Adrenal gland (tissue), 12 donors: ENCODE results near the gene INPP4A. TPM values are rescaled to one million over a fixed set of nuclear protein-coding genes. Genes with fewer than 3 reads are reported as not detected.
A peak's percentile ranks its signal among the peaks of the same experiment; 100 is the strongest.

Source experiments
- DNase-seq, 7 donors: peaks; one replicate each; pipeline ENCODE4 v3.0.0-alpha.2; 2019 to 2020
- H3K27ac ChIP-seq, 5 donors: fragments of 200-600 bp; sonication (generic) in 4 of 5; 1 replicate in 3 of 5; 2 replicates in 2 of 5; pipeline versions ENCODE4 v1.5.1 to v1.8.0; 2016 to 2020; ENCODE audit warnings: mild to moderate bottlenecking in 1 of 5
- H3K27me3 ChIP-seq: fragments of 200-600 bp; 2 replicates; pipeline ENCODE4 v1.8.0; 2021
- H3K36me3 ChIP-seq, 2 donors: fragments of 200-600 bp; replicated peaks in 1 of 2; 1 replicate in 1 of 2; 2 replicates in 1 of 2; pipeline versions ENCODE4 v1.5.1 to v1.8.0; 2018 to 2022
- H3K4me1 ChIP-seq, 2 donors: fragments of 200-600 bp; replicated peaks in 1 of 2; 1 replicate in 1 of 2; 2 replicates in 1 of 2; pipeline versions ENCODE4 v1.5.1 to v1.8.0; 2018 to 2021
- H3K4me3 ChIP-seq, 4 donors: fragments of 200-600 bp; sonication (generic) in 3 of 4; one replicate each; pipeline ENCODE4 v1.5.1; 2016 to 2018
- H3K9me3 ChIP-seq, 3 donors: fragments of 200-600 bp; sonication (generic) in 1 of 3; replicated peaks in 1 of 3; 1 replicate in 2 of 3; 2 replicates in 1 of 3; pipeline versions ENCODE4 v1.5.1 to v1.8.0; 2016 to 2021
- CTCF ChIP-seq, 6 experiments: fragments of 450-650 bp in 4 of 6; fragments of 200-600 bp in 2 of 6; sonication (generic) in 1 of 6; IDR thresholded peaks; 1 replicate in 5 of 6; 2 replicates in 1 of 6; pipeline versions ENCODE4 v1.5.1 to v1.8.0; 2016 to 2021; ENCODE audit warnings: antibody characterized with exemption in 6 of 6, mild to moderate bottlenecking in 2 of 6, moderate library complexity in 1 of 6
- POLR2A ChIP-seq, 2 donors: fragments of 450-650 bp; IDR thresholded peaks; one replicate each; pipeline ENCODE4 v1.6.1; 2017; ENCODE audit warnings: antibody characterized with exemption in 2 of 2, mild to moderate bottlenecking in 2 of 2, moderate library complexity in 1 of 2
- WGBS, 4 donors: extraction: QIAGEN DNeasy Blood & Tissue Kit in 2 of 4; methylation state at CpG; one replicate each; pipeline versions ENCODE4 v1.1.5 to v1.1.7; 2013 to 2017; 5-methylcytosine and 5-hydroxymethylcytosine counted together
- intact Hi-C, 2 donors: fragments of 100-400 bp; cut with DNase I; formaldehyde crosslinking; loops; one replicate each; pipeline versions ENCODE4 v1.14.1 to v1.15.0; 2022 to 2023
- polyA plus RNA-seq, 3 donors: library from polyadenylated mRNA; stranded (reverse); fragments of 200-250 nt in 2 of 3; fragments of 350-450 nt in 1 of 3; fragmentation: Illumina TruSeq in 1 of 3; extraction: RNeasy Lipid Tissue Mini Kit (QIAGEN cat#74804) in 1 of 3; gene quantifications; one replicate each; pipeline ENCODE4 v1.2.3, GENCODE V29; 2013 to 2014
- total RNA-seq, 9 donors: library from RNA; depleted of rRNA in 4 of 9; stranded (reverse); fragments of >200 nt in 4 of 9; fragments of 120-200 nt in 1 of 9; fragmentation: NEBNext Ultra II Directional in 1 of 9; extraction: Animal tissue kit (Norgen Biotek cat#: 25700) in 1 of 9; gene quantifications; one replicate each; pipeline versions ENCODE4 v1.1.0 to v1.2.4, GENCODE V29; 2013 to 2023
- donor health status: healthy with polysubstance abuse.
- donor health status: Bipolar disorder and iron deficiency.
- donor health status: DM: yes; HTN: yes; CAD: no.
- donor health status: DM: no; HTN: no; CAD: no.
- donor health status: DM: no; HTN: no; CAD: no.
- donor health status: DM: yes; HTN: yes; CAD: no.

The INPP4A gene
- total and polyA plus RNA-seq, 12 donors, result 8.8 to 40.5 (median 27.3) TPM

- Histone ChIP-seq H3K27ac (no peak overlapping the region), H3K27me3 (no peaks in the 10 kb centered on the region), H3K4me1 (no peaks in the 10 kb centered on the region), H3K36me3 (peaks cover 0 to 42% of the 10 kb centered on the region in 2 donors), H3K4me3 (no peak overlapping the region), H3K9me3 (no peaks in the 10 kb centered on the region)
- DNase-seq, result peak in 1 of 7 donors; percentile 24
- TF ChIP-seq CTCF (IDR thresholded peaks at IDR 0.05) (no peak), POLR2A (IDR thresholded peaks at IDR 0.05) (no peak)
- intact Hi-C loops, result no loop called here
- 87 to 100% (median 90%) methylated on average over 2 of the region's 2 CpGs for WGBS, 4 donors
These were observed 102.6 kb downstream of the INPP4A start for GRCh38 chr2:98547092-98547790.

DNA sequence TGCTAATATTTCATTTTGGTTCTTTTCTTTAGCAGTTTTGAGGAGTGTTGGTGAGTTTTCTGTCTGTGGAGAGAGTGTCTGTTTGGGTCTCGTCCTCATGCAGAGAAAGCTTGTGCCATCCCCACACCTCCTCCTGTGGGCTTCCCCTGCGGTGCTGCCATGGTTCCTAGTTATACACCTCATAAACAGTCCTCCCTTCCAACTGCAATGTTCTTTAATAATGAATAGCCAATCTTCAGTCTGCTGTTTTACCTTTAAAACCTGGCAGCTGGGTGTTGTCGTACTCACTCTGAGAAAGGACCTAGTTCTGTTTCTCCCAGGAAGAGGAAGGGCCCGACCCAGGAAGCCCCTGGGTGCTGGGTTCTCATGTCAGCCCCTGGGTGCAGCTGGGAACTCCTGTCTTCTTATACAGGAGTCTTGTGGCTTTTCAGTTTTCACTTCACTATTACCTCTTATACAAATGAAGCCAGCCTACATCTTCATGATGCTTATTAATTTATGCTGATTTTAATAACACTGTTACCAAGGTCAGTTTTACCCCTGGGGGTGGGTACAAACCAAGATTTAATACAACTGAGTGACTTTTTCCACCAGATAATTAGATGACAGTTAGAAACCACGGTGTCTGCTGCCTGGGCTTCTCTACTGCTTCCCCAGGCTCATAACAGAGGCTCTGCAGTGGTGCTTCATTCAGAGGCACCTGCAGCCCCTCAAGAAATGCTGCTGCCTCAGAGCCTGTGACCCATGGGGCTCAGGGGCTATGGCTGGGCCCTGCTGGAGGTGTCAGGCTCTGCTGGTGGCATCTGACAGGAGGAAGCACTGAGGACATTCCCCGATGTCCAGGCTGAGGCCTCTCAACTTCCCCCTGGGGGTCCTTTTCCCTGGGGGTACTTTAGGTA, 104.5 kb downstream of the INPP4A start:
- intact Hi-C loops, result no loop called here
- peaks cover 0 to 49% of the 10 kb centered on the region in 2 donors for H3K36me3 ChIP-seq
- no peak overlapping the region for H3K27ac ChIP-seq

GRCh38 chr2:98550165-98550564, 105.5 kb downstream of the INPP4A start:
- WGBS, 4 donors, result 83 to 99% (median 93%) methylated on average over 3 to 4 of the region's 4 CpGs
- peaks cover 0 to 50% of the 10 kb centered on the region in 2 donors for H3K36me3 ChIP-seq
- TF ChIP-seq CTCF (IDR thresholded peaks at IDR 0.05) (no peak), POLR2A (IDR thresholded peaks at IDR 0.05) (no peak)

More for the DNA sequence above, 104.5 kb downstream of the INPP4A start:
- peak in 1 of 7 donors; percentile 25 for DNase-seq
- Histone ChIP-seq H3K9me3 (no peaks in the 10 kb centered on the region), H3K4me1 (no peaks in the 10 kb centered on the region), H3K27me3 (no peaks in the 10 kb centered on the region), H3K4me3 (no peak overlapping the region)
- TF ChIP-seq POLR2A (IDR thresholded peaks at IDR 0.05), result no peak
- no peak for TF ChIP-seq CTCF (IDR thresholded peaks at IDR 0.05)
- WGBS, 4 donors, result 82 to 95% (median 89%) methylated on average over 5 to 6 of the region's 6 CpGs

DNA sequence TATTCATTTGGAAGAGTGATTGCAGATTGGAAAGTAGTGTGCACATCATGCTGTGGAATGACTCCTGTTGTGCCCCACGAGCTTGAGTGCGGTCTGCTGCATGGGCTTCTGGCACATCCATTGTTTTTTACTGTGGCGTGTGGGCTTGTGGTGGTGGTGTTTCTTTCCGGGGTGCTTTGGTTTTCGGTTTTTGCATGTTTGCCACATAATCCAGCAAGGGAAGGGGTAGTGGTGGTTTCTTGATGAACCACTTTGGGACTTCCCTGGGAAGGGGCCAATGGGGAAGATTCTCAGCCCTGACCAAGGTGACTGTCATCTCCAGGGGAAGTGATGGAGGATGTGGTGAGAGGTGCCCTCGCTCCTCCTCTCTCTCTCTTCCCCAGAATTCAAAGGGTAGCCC, 106.7 kb downstream of the INPP4A start:
- Histone ChIP-seq H3K27ac (no peak overlapping the region), H3K4me3 (no peak overlapping the region), H3K4me1 (no peaks in the 10 kb centered on the region), H3K36me3 (peaks cover 0 to 50% of the 10 kb centered on the region in 2 donors), H3K27me3 (no peaks in the 10 kb centered on the region), H3K9me3 (no peaks in the 10 kb centered on the region)
- intact Hi-C loops, result no loop called here
- TF ChIP-seq CTCF (IDR thresholded peaks at IDR 0.05), result no peak
- TF ChIP-seq POLR2A (IDR thresholded peaks at IDR 0.05), result no peak
- 84 to 95% (median 86%) methylated on average over 6 of the region's 6 CpGs for WGBS, 4 donors
- DNase-seq, result peak in 1 of 7 donors; percentile 15

More at GRCh38 chr2:98550165-98550564, 105.5 kb downstream of the INPP4A start:
- Histone ChIP-seq H3K4me3 (no peak overlapping the region), H3K9me3 (no peaks in the 10 kb centered on the region), H3K27ac (no peak overlapping the region), H3K27me3 (no peaks in the 10 kb centered on the region), H3K4me1 (no peaks in the 10 kb centered on the region)
- peak in 1 of 7 donors; percentile 25 for DNase-seq
- intact Hi-C loops, result no loop called here
